NOMO-1 treated with dmso at 0.1 percent for 144 hours (cell line): ENCODE data around the gene HMGA1.

ENCODE experiments used
- DNase-seq: peaks from one replicate; lab custom pipeline; 2025; ENCODE audit not compliant: unreplicated experiment; lab: John Stamatoyannopoulos, UW

HMGA1 gene

GRCh38 chr6:34288581-34288980 is 51.9 kb downstream of the HMGA1 start:
- DNase-seq, result no peak

- no peak for DNase-seq
These were observed 52.5 kb downstream of the HMGA1 start for GRCh38 chr6:34289137-34289536.

GRCh38 chr6:34292954-34293353 is 56.3 kb downstream of the HMGA1 start:
- no peak for DNase-seq

GRCh38 chr6:34295721-34296120 is 59.0 kb downstream of the HMGA1 start:
- DNase-seq, result no peak
